HCT116 (cell line): ENCODE measurements around the gene SCRN1. TPM values are rescaled to one million over a fixed set of nuclear protein-coding genes. Genes with fewer than 3 reads are reported as not detected.

Experiments
- ATAC-seq: fragments of 200-7000 bp; cut with Tn5 transposase; 2 replicates; pipeline ENCODE4 v1.9.1; 2020; ENCODE audit warnings: mild to moderate bottlenecking, moderate library complexity
- BruUV-seq: library from RNA; stranded (reverse); fragments of 400-500 nt; replicated peaks from 2 replicates; lab custom pipeline; 2021; lab: Mats Ljungman, UMichigan
- CTCF ChIA-PET: fragments of 300-600 bp; sonication (Branson Sonifier 250); formaldehyde crosslinking; loops from one replicate; lab custom pipeline; 2021; ENCODE audit warnings: antibody characterized with exemption; lab: Charles Lee
- POLR2A ChIA-PET: fragments of 300-600, 350-600 bp; sonication (Branson Sonifier 250); formaldehyde crosslinking; loops from one replicate; lab custom pipeline; 2021; ENCODE audit warnings: antibody characterized with exemption; lab: Charles Lee
- RAD21 ChIA-PET, 2 experiments: fragments of 300-600 bp; sonication (Branson Sonifier 250); formaldehyde crosslinking; loops; one replicate each; lab custom pipeline; 2023; ENCODE audit warnings: low total read pairs in 2 of 2; ENCODE audit not compliant: uncharacterized antibody in 2 of 2, unreplicated experiment in 2 of 2, low non-redundant PET in 1 of 2; lab: Charles Lee
- DNase-seq: peaks from one replicate; pipeline ENCODE4 v3.0.0-alpha.2; 2010; ENCODE audit warnings: low read depth, low spot score
- H2AFZ ChIP-seq: fragments of 200-600 bp; shearing (Covaris generic), sonication (generic); 2 replicates; pipeline ENCODE4 v1.6.1; 2017; ENCODE audit warnings: low read depth, mixed run types, mixed read lengths, antibody characterized with exemption, low read length; ENCODE audit not compliant: poor library complexity, severe bottlenecking
- H3K27ac ChIP-seq: 2 replicates; pipeline ENCODE4 v1.5.1; 2012; ENCODE audit warnings: low read depth, low read length
- H3K27me3 ChIP-seq: fragments of 200-600 bp; sonication (generic); 2 replicates; pipeline ENCODE4 v1.6.1; 2016; ENCODE audit warnings: mixed run types, low read length, mixed read lengths; ENCODE audit not compliant: insufficient read depth
- H3K36me3 ChIP-seq, 2 experiments: fragments of 200-500 bp in 1 of 2; fragments of 200-600 bp in 1 of 2; sonication (Bioruptor generic) in 1 of 2; sonication (generic) in 1 of 2; 2 replicates each; pipeline versions ENCODE4 v1.5.1 to v1.6.1; 2014 to 2016; ENCODE audit warnings: low read length in 2 of 2, inconsistent platforms in 1 of 2, mixed read lengths in 1 of 2, mixed run types in 1 of 2; ENCODE audit not compliant: insufficient read depth in 2 of 2, control insufficient read depth in 1 of 2
- H3K4me1 ChIP-seq, 2 experiments: fragments of 200-600 bp in 1 of 2; sonication (generic) in 1 of 2; 2 replicates each; pipeline versions ENCODE4 v1.5.1 to v1.6.1; 2012 to 2017; ENCODE audit warnings: low read length in 2 of 2, inconsistent platforms in 1 of 2, mild to moderate bottlenecking in 1 of 2, mixed read lengths in 1 of 2, mixed run types in 1 of 2, moderate library complexity in 1 of 2; ENCODE audit not compliant: insufficient read depth in 2 of 2, control insufficient read depth in 1 of 2
- H3K4me2 ChIP-seq: fragments of 200-600 bp; sonication (generic); 2 replicates; pipeline ENCODE4 v1.6.1; 2017; ENCODE audit warnings: mixed run types, low read length, mixed read lengths
- H3K4me3 ChIP-seq, 2 experiments: fragments of 200-600 bp in 1 of 2; sonication (generic) in 1 of 2; replicated peaks in 1 of 2; 2 replicates each; pipeline ENCODE4 v1.5.1; 2011 to 2016; ENCODE audit warnings: low read length in 2 of 2, control low read depth in 1 of 2, low read depth in 1 of 2, mild to moderate bottlenecking in 1 of 2, mixed read lengths in 1 of 2, mixed run types in 1 of 2
- H3K79me2 ChIP-seq: fragments of 200-600 bp; sonication (generic); 2 replicates; pipeline ENCODE4 v1.6.1; 2017; ENCODE audit warnings: mild to moderate bottlenecking, mixed run types, low read length, moderate library complexity, mixed read lengths; ENCODE audit not compliant: insufficient read depth
- H3K9ac ChIP-seq: fragments of 200-600 bp; sonication (generic); 2 replicates; pipeline ENCODE4 v1.6.1; 2016; ENCODE audit warnings: low read length, mixed read lengths
- H3K9me2 ChIP-seq: fragments of 200-600 bp; sonication (generic), shearing (Covaris generic); 2 replicates; pipeline ENCODE4 v1.6.1; 2017; ENCODE audit warnings: mixed run types, mild to moderate bottlenecking, moderate library complexity; ENCODE audit not compliant: insufficient read depth
- H3K9me3 ChIP-seq, 2 experiments: fragments of 200-500 bp in 1 of 2; fragments of 200-600 bp in 1 of 2; sonication (Bioruptor generic) in 1 of 2; sonication (generic) in 1 of 2; 2 replicates each; pipeline ENCODE4 v1.6.1; 2014 to 2017; ENCODE audit warnings: low read length in 2 of 2, mixed read lengths in 2 of 2, inconsistent platforms in 1 of 2, low read depth in 1 of 2, mild to moderate bottlenecking in 1 of 2, mixed run types in 1 of 2, moderate library complexity in 1 of 2; ENCODE audit not compliant: control insufficient read depth in 1 of 2, insufficient read depth in 1 of 2
- H4K20me1 ChIP-seq: fragments of 200-600 bp; sonication (generic), shearing (Covaris generic); 2 replicates; pipeline ENCODE4 v1.6.1; 2017; ENCODE audit warnings: mixed run types, mild to moderate bottlenecking, moderate library complexity; ENCODE audit not compliant: insufficient read depth
- CBX3 ChIP-seq: IDR thresholded peaks from 2 replicates; pipeline ENCODE4 v1.6.1; 2012; ENCODE audit warnings: low read depth
- CTCF ChIP-seq, 3 experiments: fragments of 200-600 bp in 1 of 3; sonication (generic) in 1 of 3; IDR thresholded peaks in 2 of 3; conservative IDR thresholded peaks in 1 of 3; 2 replicates each; pipeline ENCODE4 v1.5.1; 2012 to 2017; ENCODE audit warnings: low read depth in 2 of 3, low read length in 2 of 3, antibody characterized with exemption in 1 of 3, borderline replicate concordance in 1 of 3, control low read depth in 1 of 3, mild to moderate bottlenecking in 1 of 3, mixed read lengths in 1 of 3, mixed run types in 1 of 3, moderate library complexity in 1 of 3; ENCODE audit not compliant: insufficient read depth in 1 of 3
- ELF1 ChIP-seq: IDR thresholded peaks from 2 replicates; pipeline ENCODE4 v1.6.1; 2012; ENCODE audit warnings: low read depth, borderline replicate concordance
- FOSL1 ChIP-seq: IDR thresholded peaks from 2 replicates; pipeline ENCODE4 v1.6.1; 2012; ENCODE audit warnings: low read depth
- JUND ChIP-seq: IDR thresholded peaks from 2 replicates; pipeline ENCODE4 v1.6.1; 2012
- RAD21 ChIP-seq: IDR thresholded peaks from 2 replicates; pipeline ENCODE4 v1.6.1; 2012; ENCODE audit warnings: low read depth, mild to moderate bottlenecking
- REST ChIP-seq: IDR thresholded peaks from 2 replicates; pipeline ENCODE4 v1.6.1; 2012; ENCODE audit warnings: low read depth
- ZFX ChIP-seq: fragments of 450-650 bp; IDR thresholded peaks from 2 replicates; pipeline ENCODE4 v1.6.1; 2017
- ZNF274 ChIP-seq: fragments of 200-500 bp; sonication (Bioruptor generic); IDR thresholded peaks from 2 replicates; pipeline ENCODE4 v1.6.1; 2014; ENCODE audit warnings: mild to moderate bottlenecking, low read depth, low read length, inconsistent platforms
- intact Hi-C: fragments of 100-400 bp; cut with micrococcal nuclease; formaldehyde crosslinking; loops from 2 replicates; pipeline ENCODE4 v1.10.0; 2022
- total RNA-seq: library from RNA; stranded (reverse); gene quantifications from one replicate; pipeline ENCODE4 v1.2.1, GENCODE V29; 2021; ENCODE audit not compliant: unreplicated experiment

SCRN1 gene
- total RNA-seq, 1 experiment from 2014 or later: 76.8 TPM

GRCh38 chr7:29968683-29969395 lies 20.8 kb downstream of the SCRN1 start (continued):
- TF ChIP-seq REST: no peak

- Histone ChIP-seq H3K4me2 (no peak overlapping the region), H3K4me1 (peaks cover 18 to 19% of the 10 kb centered on the region in 2 experiments), H2AFZ (no peak overlapping the region), H3K9me3 (no peaks in the 10 kb centered on the region), H3K79me2 (peaks cover 12% of the 10 kb centered on the region), H3K27me3 (no peaks in the 10 kb centered on the region), H3K4me3 (no peak overlapping the region), H4K20me1 (no peaks in the 10 kb centered on the region; the same call in 1 of the 2 replicates), H3K9ac (no peak overlapping the region), H3K36me3 (0 out of 4 replicates have a peak, but pooled peaks cover 0 to 4% of the 10 kb centered on the region in 2 experiments), H3K27ac (no peak overlapping the region), H3K9me2 (no peaks in the 10 kb centered on the region)
- CTCF ChIA-PET: no interaction called here
- BruUV-seq: no TSS peak
- DNase-seq (no peak), ATAC-seq (no peak)
- RAD21 ChIA-PET: no interaction called here
- intact Hi-C loops: no loop called here
- POLR2A ChIA-PET: no interaction called here
- TF ChIP-seq ELF1 (no peak), JUND (no peak), ZFX (no peak), CBX3 (no peak), FOSL1 (no peak), REST (no peak), CTCF (IDR thresholded peaks at IDR 0.05 in 2 of 3, conservative IDR thresholded peaks at IDR 0.05 in 1 of 3; ENCODE audit: borderline replicate concordance in 1 of 3, insufficient read depth in 1 of 3, low read depth in 2 of 3, low read length in 2 of 3) (no peak), ZNF274 (no peak), RAD21 (no peak)
These were observed 24.6 kb downstream of the SCRN1 start for GRCh38 chr7:29965030-29965429.
